Measurements from ENCODE around the gene PRXL2A.

The PRXL2A gene

DNA sequence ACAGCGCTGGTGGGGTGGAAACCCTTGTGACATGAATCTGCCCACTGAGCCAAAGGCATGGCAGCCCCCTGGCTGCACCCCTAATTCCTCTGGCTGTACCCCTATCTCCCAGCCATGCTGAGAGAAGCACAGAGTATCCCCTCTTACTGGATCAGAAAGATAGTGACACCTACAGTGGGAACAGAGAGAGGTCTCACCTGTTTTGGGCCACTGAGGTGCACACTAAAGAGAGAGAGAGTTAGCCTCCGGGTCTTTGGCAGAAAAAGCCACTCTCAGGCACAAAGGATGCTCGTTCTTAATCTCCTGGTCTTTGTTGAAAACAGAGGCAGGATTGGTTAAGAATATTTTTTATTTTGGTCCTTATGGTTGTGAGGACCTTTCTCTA is 57.1 kb downstream of the PRXL2A start:
- Mint-ChIP-seq H3K4me3 (peak overlapping the region; percentile 62), H3K27me3 (no peaks in the 10 kb centered on the region)
- no peak for ATAC-seq (ENCODE audit: low read depth)

DNA sequence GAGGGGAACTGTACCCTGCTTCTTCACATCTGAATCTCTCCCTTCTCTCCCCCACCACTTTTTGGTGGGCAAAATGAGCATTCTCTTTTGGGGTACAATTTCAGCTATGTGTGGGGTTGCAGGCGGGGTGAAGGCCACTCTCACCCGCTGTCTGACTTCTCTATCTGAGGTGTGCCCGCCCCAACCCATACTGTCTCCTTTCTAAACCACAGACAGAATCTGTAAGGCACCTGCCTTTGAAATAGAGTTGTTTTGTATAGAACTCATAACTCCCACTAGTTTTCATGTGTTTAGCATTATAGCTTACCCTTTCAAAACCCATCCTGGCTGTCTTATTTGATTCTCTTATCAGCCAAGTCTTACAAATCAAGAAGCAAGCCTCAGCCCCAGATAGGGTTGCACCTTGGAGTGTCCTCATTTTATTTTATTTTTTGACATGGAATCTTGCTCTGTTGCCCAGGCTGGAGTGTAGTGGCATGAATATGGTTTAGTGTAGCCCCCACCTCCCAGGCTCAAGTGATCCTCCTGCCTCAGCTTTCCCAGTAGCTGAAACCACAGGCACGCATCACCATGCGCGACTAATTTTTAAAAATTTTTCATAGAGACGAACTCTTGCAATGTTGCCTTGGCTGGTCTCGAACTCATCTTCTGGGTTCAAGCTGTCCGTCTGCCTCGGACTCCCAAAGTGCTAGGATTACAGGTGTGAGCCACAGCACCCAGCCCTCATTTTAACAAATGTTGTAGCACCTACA is 57.7 kb downstream of the PRXL2A start:
- ATAC-seq (ENCODE audit: low read depth) (peak; percentile 72), DNase-seq (ENCODE audit: low spot score in 2 of 2) (no peak)
- Mint-ChIP-seq H3K36me3 (peaks cover 8% of the 10 kb centered on the region), H3K4me1 (peaks cover 57% of the 10 kb centered on the region), H3K27ac (peak overlapping the region; percentile 72), H3K27me3 (no peaks in the 10 kb centered on the region), H3K4me3 (peak overlapping the region; percentile 64), H3K9me3 (no peaks in the 10 kb centered on the region)

More for the DNA sequence above, 57.1 kb downstream of the PRXL2A start:
- H3K36me3 Mint-ChIP-seq = peaks cover 3% of the 10 kb centered on the region
- H3K9me3 Mint-ChIP-seq = no peaks in the 10 kb centered on the region
- H3K4me1 Mint-ChIP-seq = peaks cover 58% of the 10 kb centered on the region
- H3K27ac Mint-ChIP-seq = peak overlapping the region; percentile 72
- no peak for DNase-seq (ENCODE audit: low spot score in 2 of 2)

DNA sequence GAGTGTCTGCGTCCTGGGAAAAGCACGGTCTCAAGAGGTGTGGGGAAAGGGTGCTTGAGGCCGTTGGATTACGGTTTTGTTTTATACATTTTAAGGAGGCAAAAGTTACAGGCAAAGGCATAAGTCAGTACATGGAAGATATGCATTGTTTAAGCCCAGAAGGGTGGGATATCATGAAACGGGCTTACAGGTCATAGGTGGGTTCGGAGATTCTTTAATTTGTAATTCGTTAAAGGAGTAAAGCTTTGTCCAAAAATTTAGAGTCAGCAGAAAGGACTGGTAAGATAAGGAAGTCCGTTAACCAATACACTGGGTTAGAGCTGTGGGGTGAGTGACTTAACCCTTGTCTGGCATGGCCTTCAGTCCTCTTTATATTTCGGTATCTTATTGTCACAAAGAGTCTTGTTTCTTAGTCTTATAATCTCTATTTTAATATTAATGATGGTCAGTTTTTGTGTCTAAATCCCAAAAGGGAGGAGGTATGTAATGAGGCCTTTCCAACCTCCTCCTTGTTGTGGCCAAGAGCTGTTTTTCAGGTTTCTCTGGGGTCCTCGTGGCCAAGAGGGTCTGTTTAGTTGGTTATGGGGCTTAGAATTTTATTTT is 58.5 kb downstream of the PRXL2A start:
- no peak overlapping the region for H3K4me3 Mint-ChIP-seq
- no peaks in the 10 kb centered on the region for H3K27me3 Mint-ChIP-seq
- H3K27ac Mint-ChIP-seq = peak overlapping the region; percentile 72
- H3K4me1 Mint-ChIP-seq = peaks cover 59% of the 10 kb centered on the region
- peaks cover 9% of the 10 kb centered on the region for H3K36me3 Mint-ChIP-seq
- ATAC-seq (ENCODE audit: low read depth) (no peak), DNase-seq (ENCODE audit: low spot score in 2 of 2) (no peak)
- no peaks in the 10 kb centered on the region for H3K9me3 Mint-ChIP-seq

DNA sequence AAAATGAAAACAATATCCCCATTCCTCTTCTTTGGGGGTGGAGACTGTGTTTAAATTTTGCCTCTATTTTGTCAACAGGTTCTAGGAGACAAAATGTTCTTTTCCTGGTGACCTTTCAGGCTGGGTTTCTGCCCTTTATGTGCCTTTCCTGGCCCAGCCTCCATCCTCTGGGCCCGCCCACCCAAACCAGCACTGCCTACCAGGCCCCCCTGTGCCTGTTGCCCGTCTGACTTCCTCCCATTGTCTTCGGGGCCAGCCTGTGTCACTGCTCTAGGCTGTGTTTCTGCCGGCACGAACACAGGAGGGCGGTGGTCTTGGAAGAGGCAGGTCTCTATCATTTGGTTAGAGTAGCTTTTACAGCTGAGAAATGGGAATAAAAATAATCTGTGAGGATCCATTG is 59.7 kb downstream of the PRXL2A start:
- Mint-ChIP-seq H3K4me3 (peak overlapping the region; percentile 21), H3K4me1 (peaks cover 60% of the 10 kb centered on the region), H3K36me3 (peaks cover 9% of the 10 kb centered on the region), H3K9me3 (no peaks in the 10 kb centered on the region), H3K27me3 (no peaks in the 10 kb centered on the region), H3K27ac (peak overlapping the region; percentile 43)
- ATAC-seq (ENCODE audit: low read depth) (peak; percentile 16), DNase-seq (ENCODE audit: low spot score in 2 of 2) (no peak)

DNA sequence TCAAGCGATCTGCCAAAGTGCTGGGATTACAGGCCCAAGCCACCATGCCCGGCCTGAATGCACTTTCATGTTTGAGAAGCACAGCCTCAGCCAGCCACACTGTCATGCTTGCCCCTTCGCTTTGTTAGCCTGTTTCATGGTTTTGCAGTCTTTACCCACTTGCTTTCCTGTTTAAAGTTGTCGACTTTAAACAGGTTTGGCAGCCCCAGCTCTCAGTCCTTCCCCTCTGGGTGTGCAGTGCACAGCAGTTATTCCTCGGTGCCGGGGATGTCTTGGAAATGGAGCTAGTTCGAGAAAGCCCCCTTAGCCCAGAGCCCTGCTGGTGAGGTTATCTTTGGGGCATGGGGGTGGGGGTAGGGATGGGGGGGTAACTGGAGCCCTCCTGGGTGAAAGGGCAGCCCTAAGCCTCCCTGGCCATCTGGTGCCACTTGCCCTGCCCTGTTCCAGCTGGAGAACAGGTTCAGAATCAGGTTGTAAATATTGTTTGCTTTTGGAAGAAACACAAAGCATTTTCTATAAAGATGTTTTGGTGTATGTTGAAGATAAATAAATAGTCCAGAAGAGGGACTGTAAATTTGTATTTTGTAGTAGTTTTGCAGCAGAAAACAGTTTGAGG is 60.6 kb downstream of the PRXL2A start:
- ATAC-seq (ENCODE audit: low read depth) (no peak), DNase-seq (ENCODE audit: low spot score in 2 of 2) (no peak)
- no peak overlapping the region for H3K4me3 Mint-ChIP-seq
- H3K36me3 Mint-ChIP-seq = peaks cover 11% of the 10 kb centered on the region
- peaks cover 56% of the 10 kb centered on the region for H3K4me1 Mint-ChIP-seq
- H3K27me3 Mint-ChIP-seq = no peaks in the 10 kb centered on the region
- peak overlapping the region; percentile 75 for H3K27ac Mint-ChIP-seq
- H3K9me3 Mint-ChIP-seq = no peaks in the 10 kb centered on the region

DNA sequence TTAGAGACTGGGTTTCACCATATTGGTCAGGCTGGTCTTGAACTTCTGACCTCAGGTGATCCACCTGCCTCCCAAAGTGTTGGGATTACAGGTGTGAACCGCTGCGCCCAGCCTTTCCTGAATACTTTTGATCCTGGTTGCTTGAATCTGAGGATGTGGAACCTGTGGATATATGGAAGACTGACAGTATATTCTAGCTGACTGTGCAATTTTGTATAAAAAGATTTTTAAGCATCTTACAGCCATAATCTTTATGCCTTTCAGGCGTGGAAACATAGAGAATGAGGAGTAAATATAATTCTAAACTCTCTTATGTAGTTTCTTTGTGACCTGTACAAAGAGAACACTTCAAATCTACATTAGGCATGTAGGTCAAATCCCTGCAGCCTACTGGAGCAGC is 61.9 kb downstream of the PRXL2A start:
- no peaks in the 10 kb centered on the region for H3K27me3 Mint-ChIP-seq

DNA sequence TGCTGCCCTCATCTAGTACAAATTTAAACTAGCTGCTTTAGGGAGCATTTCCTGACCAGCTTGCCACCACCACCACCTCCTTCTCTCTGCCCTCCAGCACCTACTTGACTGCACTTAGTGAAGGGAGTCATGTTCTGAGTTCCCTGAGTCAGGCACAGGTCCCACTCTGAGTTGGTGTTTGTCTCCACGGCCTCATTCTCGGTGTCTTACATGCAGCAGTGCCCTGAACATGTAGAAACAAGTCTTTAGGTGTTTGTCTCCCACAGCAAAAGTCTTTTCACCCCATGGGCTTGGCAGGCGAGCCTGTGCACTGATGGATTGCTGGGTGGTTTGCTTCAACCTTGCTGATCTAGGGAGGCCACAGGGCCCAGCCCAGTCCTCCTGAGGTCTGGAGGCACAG is 62.6 kb downstream of the PRXL2A start:
- Mint-ChIP-seq H3K4me3 (no peak overlapping the region), H3K36me3 (peaks cover 13% of the 10 kb centered on the region), H3K4me1 (peaks cover 49% of the 10 kb centered on the region), H3K27ac (peak overlapping the region; percentile 97), H3K27me3 (no peaks in the 10 kb centered on the region), H3K9me3 (no peaks in the 10 kb centered on the region)
- ATAC-seq (ENCODE audit: low read depth) = no peak
- DNase-seq (ENCODE audit: low spot score in 2 of 2) = no peak

More for the DNA sequence above, 61.9 kb downstream of the PRXL2A start:
- Mint-ChIP-seq H3K4me1 (peaks cover 54% of the 10 kb centered on the region), H3K9me3 (no peaks in the 10 kb centered on the region), H3K27ac (peak overlapping the region; percentile 97), H3K4me3 (no peak overlapping the region), H3K36me3 (peaks cover 13% of the 10 kb centered on the region)
- ATAC-seq (ENCODE audit: low read depth) (no peak), DNase-seq (ENCODE audit: low spot score in 2 of 2) (no peak)

DNA sequence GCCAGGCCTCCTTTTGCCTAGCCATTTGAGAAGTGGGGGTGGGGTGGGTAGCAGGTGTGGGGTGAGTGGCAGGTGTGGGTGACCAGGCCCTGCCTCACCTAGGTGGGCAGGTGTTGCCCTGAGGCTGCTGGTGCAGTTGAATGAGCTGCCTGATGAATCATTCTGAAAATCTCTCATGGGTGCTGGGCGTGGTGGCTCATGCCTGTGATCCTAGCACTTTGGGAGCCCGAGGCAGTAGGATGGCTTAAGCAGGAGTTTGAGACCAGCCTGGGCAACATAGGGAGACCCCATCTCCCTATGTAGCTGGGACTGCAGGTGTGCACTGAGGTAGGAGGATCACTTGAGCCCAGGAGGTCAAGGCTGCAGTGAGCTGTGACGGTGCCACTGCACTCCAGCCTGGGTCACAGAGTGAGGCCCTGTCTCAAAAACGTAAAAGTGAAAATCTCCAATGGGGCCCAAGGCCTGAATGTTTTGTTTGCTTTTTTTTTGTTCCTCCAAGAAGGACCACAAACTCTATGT is 63.4 kb downstream of the PRXL2A start:
- Mint-ChIP-seq H3K27ac (peak overlapping the region; percentile 97), H3K4me3 (no peak overlapping the region), H3K9me3 (no peaks in the 10 kb centered on the region), H3K4me1 (peaks cover 41% of the 10 kb centered on the region), H3K36me3 (peaks cover 13% of the 10 kb centered on the region), H3K27me3 (no peaks in the 10 kb centered on the region)
- ATAC-seq (ENCODE audit: low read depth) = peak; percentile 16
- no peak for DNase-seq (ENCODE audit: low spot score in 2 of 2)

DNA sequence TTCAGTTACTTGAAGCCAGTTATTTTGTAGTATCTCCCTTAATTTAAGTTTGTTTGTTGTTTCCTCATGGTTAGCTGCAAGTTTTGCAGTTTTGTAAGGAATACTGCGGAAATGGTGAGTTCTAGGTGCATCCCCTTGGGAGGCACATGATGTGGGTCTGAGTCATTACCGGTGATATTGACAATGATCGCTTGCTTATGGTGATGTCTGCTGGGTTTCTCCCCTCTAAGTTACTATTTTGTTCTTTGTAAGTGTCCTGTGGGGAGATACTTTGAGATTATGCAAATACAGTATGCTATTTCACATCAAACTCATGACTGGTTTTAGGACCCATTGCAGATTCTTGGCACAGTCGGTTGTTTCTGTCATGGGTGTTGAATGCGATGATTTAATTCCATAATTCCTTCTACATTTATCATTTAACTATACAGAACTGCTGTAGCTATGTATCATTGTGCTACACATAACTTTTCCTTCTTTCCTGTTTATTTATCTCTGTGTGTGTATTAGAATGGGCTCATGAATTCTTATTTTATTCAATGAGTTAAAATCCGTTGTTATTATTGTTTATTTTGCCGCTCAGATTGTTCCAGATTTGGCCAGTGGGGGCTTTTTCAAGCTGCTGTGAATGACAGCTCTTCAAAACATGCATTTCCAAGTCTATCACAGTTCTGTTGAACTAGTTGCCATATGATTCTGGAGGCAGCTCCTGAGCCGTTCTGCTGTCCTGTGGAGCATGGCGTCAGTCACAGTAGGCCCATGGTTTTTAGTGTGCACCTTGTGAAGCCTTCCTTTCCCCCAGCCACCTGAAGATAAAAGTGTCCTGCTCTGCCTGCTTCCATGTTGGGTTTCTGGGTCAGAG is 64.1 kb downstream of the PRXL2A start:
- DNase-seq (ENCODE audit: low spot score in 2 of 2) (peak in 1 of 2 donors; percentile 33), ATAC-seq (ENCODE audit: low read depth) (peak; percentile 92)
- Mint-ChIP-seq H3K4me1 (peaks cover 43% of the 10 kb centered on the region), H3K27ac (peak overlapping the region; percentile 97), H3K27me3 (no peaks in the 10 kb centered on the region), H3K9me3 (peaks cover 2% of the 10 kb centered on the region), H3K36me3 (peaks cover 18% of the 10 kb centered on the region), H3K4me3 (peak overlapping the region; percentile 43)

DNA sequence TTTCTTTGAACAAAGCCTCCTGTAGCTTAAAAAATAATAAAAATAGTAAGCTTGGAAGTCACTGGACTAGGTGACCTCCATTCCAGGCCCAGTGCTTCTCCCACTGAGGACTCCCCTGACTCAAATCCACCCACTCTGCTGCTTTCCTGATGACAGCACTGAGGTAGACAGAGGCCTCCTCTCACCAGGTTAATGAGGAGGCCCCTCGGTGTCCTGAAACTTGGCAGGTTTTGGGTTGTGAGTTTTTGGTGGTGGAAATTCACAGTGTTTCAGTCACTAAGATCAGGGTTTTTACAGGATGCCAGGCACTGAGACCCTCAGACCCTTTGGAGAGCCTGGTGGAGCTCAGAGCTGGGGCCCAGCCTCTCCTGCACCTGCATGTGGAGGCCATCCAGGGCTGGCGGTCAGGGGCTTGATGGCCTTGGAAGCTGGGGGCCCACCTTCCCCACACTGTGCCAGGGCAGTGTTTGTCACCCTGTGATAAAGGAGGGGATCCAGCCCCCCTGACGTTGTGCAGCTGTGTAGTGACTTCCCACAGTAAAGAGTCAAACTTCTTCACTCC is 64.8 kb downstream of the PRXL2A start:
- H3K4me1 Mint-ChIP-seq = peaks cover 41% of the 10 kb centered on the region
- H3K4me3 Mint-ChIP-seq = no peak overlapping the region
- peaks cover 6% of the 10 kb centered on the region for H3K9me3 Mint-ChIP-seq
- peaks cover 25% of the 10 kb centered on the region for H3K36me3 Mint-ChIP-seq
- ATAC-seq (ENCODE audit: low read depth) (no peak), DNase-seq (ENCODE audit: low spot score in 2 of 2) (no peak)
- H3K27ac Mint-ChIP-seq = peak overlapping the region; percentile 97
- H3K27me3 Mint-ChIP-seq = no peaks in the 10 kb centered on the region

DNA sequence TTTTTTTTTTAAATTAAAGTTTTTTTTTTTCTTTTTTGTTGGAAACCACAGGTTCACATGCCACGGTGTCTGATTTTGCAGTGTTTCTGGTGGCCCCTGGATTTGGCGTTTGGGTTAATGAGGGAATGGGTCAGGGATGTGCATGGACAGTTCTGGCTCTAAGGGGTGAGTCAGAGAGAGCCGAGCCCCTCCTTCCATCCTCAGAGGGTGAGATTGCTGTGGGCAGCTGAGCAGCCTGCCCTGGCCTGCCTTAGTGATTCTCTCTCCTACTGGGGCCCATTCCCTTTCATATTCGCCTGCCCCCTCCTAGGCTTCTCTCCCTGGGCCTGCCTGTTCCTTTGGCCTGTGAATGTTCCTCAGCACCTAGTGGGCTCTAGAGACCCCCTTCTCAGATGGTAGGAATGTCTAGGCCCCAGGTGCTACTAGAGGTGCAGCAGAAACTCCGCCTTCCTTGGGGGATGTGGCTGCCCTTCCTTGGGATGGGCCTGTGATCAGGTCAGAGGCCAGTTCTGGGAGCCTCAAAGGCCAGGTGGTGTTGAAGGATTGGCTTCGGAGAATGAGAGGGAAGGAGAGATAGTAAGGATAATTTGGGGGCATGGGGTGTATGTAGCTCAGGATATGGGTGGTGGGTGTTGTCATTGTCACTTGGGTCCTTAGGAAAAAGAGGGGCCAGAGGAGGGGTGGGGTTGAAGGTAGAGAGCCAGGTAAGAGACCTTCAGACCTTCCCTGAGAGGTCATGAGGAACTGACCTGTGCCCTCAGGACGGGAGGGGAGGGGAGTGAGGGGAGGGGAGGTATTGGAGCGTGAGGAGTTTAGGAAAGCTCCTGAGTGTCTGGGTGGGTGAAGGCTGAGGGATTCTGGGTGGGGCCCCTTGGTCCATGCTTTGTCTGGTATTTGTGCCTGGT is 65.6 kb downstream of the PRXL2A start:
- peak overlapping the region; percentile 97 for H3K27ac Mint-ChIP-seq
- H3K27me3 Mint-ChIP-seq = no peaks in the 10 kb centered on the region
- no peak for ATAC-seq (ENCODE audit: low read depth)
- no peak for DNase-seq (ENCODE audit: low spot score in 2 of 2)
- peaks cover 40% of the 10 kb centered on the region for H3K4me1 Mint-ChIP-seq
- peaks cover 28% of the 10 kb centered on the region for H3K36me3 Mint-ChIP-seq
- H3K4me3 Mint-ChIP-seq = no peak overlapping the region
- peaks cover 7% of the 10 kb centered on the region for H3K9me3 Mint-ChIP-seq

DNA sequence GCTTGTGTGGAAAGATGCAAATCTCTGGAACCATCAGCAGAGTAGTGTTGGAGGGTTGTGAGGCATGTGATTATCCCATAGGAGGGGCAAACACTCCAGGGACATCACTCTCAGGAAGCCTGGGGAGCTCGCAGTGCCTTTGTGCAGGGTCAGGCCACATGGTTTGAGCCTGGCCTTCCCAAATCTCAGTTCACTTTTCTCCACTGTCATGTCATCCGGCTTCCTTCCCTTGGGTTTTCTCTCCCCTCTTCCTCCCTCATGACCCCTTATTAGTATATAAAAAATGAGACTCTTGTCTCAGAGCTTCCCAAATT is 66.2 kb downstream of the PRXL2A start:
- DNase-seq (ENCODE audit: low spot score in 2 of 2) (no peak), ATAC-seq (ENCODE audit: low read depth) (no peak)
- Mint-ChIP-seq H3K4me1 (peaks cover 37% of the 10 kb centered on the region), H3K27me3 (no peaks in the 10 kb centered on the region), H3K9me3 (peaks cover 7% of the 10 kb centered on the region), H3K36me3 (peaks cover 25% of the 10 kb centered on the region), H3K4me3 (no peak overlapping the region), H3K27ac (peak overlapping the region; percentile 97)

DNA sequence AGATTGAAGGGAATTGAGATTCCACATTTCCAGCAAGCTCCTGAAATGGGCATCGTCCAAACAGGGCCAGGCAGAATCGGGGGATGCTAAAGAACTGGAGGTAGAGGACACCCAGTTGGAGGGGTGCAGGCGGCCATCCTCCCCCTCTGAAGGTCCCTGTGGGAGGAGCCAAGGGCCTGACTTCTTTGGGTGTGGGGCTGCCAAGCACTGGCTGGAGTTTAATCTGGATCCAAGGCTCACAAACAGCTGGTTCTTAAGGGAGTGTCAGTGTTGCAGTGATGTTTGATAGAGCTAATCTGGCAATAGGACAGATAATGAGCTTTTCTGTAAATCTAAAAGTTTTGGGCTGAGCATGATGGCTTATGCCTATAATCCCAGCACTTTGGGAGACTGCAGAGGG is 66.6 kb downstream of the PRXL2A start:
- Mint-ChIP-seq H3K4me1 (peaks cover 36% of the 10 kb centered on the region), H3K9me3 (peaks cover 7% of the 10 kb centered on the region), H3K4me3 (no peak overlapping the region)

More for the DNA sequence above, 66.6 kb downstream of the PRXL2A start:
- peak overlapping the region; percentile 97 for H3K27ac Mint-ChIP-seq
- H3K27me3 Mint-ChIP-seq = no peaks in the 10 kb centered on the region
- peaks cover 25% of the 10 kb centered on the region for H3K36me3 Mint-ChIP-seq
- ATAC-seq (ENCODE audit: low read depth) (no peak), DNase-seq (ENCODE audit: low spot score in 2 of 2) (no peak)
